HG03135 (cell line): ENCODE results near the gene SPINK14.

Experiments used
- ATAC-seq: cut with Tn5 transposase; IDR thresholded peaks from one replicate; pipeline ENCODE4 v1.9.1; 2021; ENCODE audit warnings: mild to moderate bottlenecking, moderate library complexity; ENCODE audit not compliant: unreplicated experiment

Gene SPINK14, protein sequence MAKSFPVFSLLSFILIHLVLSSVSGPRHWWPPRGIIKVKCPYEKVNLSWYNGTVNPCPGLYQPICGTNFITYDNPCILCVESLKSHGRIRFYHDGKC

DNA sequence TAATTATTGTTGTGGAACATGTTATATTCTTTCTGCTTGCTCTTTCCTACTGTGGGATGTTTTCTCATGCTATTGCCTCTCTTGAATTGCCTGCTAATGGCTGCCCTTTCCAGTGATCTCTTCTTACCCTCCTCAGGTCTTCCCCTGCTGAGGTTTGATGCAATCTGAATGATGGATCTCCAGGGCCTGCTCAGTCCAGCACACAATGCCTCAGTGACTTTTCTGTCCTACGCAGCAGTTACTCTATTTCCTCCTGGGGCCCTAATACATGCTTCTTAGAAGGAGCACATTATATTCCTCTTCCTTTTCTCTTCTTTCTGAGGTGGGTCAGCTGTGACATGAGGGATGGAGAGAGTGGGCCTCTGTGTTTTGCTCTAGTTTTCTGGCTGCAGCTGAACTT is at the start of gene SPINK14:
Gene SPINK14, plus strand, starts transcription at position 301 of the 400 bp plus-strand sequence. CDS start 1,187 bp downstream, outside the sequence.
- no peak for ATAC-seq

GRCh38 chr5:148120317-148120716 is 48.0 kb upstream of the SPINK14 start:
- ATAC-seq, result no peak

- no peak for ATAC-seq
Observed at GRCh38 chr5:148125641-148126040, 42.7 kb upstream of the SPINK14 start.

DNA sequence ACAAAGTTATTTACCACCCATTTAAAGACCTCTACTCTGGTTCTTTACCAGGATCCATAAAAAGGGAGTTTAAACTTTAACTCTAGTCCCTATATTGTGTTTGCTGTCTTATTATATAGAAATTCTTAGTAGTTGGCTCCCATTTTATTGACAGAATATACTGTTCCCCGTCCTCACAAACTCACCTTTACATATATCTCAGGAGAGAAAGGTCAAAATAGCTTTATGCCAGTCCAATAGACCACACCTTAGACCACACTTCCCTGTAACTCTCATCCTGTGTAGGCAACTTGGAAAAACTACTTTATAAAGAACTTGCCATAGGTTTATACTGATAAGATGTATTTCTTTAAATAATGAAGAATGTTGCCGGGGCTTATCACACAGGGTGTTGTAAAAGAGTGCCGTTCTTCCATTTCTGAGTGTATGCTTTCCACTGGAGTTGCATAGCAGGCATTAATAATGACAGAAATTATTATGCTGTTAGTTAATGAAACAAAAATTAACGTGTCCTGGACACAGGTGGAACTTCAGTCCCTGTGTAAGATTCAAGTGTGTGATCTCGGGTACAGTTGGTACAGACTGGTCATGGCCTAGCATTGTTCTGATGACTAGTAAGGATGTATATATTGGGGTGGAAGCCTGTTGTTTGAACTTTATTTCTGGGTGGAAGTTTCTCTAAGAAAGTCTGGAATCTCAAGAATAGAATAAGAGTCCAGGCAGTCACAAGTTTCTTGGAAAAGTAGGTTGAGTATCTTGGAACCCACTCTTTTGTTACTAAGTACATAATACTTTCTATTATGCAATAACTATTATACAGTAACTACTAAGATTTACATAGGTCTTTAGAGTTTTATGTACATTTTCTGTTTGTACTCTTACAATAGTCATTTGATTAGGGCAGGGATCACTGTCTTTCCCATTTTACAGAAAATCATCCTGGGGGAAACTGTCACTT is 33.0 kb upstream of the SPINK14 start:
- ATAC-seq, result no peak

- no peak for ATAC-seq
Observed at GRCh38 chr5:148140846-148141245, 27.5 kb upstream of the SPINK14 start.

- ATAC-seq, result no peak
Observed at GRCh38 chr5:148141645-148142044, 26.7 kb upstream of the SPINK14 start.

GRCh38 chr5:148145916-148146315 is 22.4 kb upstream of the SPINK14 start:
- ATAC-seq, result no peak

DNA sequence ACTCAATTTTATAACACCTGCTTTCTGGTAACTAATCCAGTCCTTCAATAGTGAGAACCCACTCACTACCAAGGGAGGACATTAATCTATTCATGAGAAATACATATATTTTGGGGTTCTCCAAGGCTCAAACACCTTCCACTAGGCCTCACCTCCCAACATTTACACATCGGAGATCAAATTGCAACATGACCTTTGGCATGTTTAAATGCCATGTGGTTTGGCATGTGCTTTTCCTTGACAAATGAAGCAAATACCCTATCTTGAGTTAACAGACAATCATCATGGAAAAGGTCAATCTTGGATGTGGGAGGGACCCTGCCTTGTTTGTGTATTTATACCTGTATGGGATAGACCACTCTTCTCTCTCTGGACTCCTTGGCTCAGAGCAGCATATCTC is 21.9 kb upstream of the SPINK14 start:
- ATAC-seq, result no peak

DNA sequence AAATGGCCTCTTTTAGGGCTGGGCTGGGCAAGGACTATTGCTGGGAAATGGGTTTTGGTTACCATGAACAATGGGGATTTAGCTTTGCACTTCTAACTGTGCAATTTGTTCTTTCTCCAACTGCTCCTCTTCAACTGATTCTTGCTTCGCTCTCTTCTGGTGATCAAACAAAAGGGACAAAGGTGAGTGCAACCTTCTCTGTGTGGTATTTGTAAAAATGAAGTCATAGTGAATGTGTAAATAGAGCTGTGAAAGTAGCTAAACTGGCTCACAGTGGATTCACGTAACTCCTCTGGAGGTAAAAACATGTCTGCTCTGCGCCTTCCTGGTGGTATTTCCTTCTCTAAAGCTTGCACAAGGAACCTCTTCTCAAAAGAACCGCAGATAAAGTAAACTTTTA is 20.9 kb upstream of the SPINK14 start:
- ATAC-seq, result no peak

DNA sequence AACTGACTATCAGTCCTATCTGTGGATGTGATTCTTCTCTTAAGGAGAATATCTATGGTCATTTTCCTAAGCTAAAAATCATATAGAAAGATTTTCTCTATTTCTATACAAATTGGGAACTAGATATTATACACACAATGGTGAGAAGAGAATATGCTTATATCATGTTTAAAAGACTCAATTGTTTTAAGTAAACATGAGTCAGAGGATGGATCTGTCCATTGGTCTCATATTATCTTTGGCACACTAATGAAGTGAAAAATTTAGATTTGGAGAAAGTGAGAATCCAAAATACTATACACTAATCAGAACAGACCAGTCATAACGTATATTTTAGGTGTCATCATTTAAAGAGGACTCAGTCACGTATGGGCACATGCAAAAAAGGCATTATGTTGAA is 16.5 kb upstream of the SPINK14 start:
- no peak for ATAC-seq

DNA sequence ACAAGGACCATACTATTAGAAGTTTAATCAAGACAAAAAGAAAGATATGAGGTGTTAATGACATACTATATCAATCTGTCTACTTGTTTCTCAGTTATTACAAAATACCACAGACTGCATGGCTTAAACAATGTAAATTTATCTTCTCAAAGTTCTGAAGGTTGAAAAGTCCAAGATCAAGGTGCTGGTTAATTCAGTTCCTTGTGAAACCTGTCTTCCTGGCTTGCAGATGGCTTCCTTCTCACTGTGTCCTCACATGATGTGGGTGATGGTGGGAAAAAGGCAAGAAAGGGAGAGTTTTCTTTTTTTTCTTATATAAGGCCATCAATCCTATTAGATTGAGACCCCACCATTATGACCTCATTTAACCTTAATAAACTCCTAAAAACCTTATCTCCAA is 15.6 kb upstream of the SPINK14 start:
- no peak for ATAC-seq

- no peak for ATAC-seq
Observed at GRCh38 chr5:148156609-148157008, 11.7 kb upstream of the SPINK14 start.

DNA sequence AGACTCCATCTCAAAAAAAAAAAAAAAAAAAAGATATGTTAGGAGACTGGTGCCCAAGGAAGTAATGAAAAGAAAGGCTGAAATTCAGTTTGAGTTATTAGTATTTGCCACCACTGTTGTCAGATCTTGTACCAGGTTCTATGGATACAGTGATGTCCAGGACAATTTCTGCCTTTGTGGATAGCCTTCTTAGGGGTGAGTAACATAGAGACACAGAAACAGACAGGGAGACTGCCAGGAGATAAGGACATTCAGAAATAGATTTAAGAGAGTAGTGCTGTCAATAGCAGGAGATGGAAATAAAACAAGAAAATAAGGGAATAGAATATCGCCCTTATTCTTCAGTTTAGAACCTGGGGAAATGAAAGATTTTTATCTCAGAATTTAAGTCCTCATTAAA is 6.3 kb upstream of the SPINK14 start:
- no peak for ATAC-seq

GRCh38 chr5:148163345-148163744 is 5.0 kb upstream of the SPINK14 start:
- ATAC-seq, result no peak

GRCh38 chr5:148166550-148167283 is 1.6 kb upstream of the SPINK14 start:
- no peak for ATAC-seq

DNA sequence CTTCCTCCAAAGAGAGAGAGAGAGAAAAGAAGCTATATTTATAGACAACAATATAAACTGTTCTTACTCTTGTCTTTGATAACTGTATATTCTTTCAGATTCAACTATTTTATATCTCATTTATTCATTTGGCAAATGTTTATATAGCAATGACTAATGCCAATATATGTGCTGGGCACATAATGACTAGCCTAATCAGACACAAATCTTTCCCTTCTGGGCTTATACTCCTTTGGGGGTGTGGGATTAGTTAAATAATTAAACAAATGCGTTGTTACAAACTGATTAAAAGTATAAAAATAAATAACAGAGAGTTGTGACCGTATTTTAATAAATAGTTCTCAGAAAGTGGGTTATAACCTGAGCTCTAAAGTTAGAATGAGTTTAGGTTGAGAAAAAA is 4.0 kb downstream of the SPINK14 start:
- ATAC-seq, result no peak

GRCh38 chr5:148176480-148176879 is 8.1 kb downstream of the SPINK14 start:
- no peak for ATAC-seq

DNA sequence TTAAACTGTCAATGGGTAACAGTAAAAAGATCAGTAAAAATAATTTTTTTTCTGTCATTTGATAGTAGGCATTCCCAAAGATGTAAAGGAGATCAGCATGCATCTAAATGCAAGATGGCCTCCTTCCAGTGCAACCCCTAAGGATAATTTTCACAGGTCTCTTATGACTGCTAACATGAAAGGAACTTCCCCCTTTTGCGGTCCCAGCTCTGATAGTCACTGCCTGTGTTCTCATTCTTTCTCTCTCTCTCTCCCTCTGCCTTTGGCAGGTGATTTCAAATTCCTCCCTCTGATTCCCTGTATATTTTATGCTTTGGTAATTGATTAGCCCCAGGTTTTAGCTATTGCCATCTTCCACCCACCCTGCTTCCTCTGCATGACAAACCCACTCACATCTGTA is 8.9 kb downstream of the SPINK14 start:
- no peak for ATAC-seq

GRCh38 chr5:148179234-148179824 is 11.0 kb downstream of the SPINK14 start:
- ATAC-seq, result no peak

DNA sequence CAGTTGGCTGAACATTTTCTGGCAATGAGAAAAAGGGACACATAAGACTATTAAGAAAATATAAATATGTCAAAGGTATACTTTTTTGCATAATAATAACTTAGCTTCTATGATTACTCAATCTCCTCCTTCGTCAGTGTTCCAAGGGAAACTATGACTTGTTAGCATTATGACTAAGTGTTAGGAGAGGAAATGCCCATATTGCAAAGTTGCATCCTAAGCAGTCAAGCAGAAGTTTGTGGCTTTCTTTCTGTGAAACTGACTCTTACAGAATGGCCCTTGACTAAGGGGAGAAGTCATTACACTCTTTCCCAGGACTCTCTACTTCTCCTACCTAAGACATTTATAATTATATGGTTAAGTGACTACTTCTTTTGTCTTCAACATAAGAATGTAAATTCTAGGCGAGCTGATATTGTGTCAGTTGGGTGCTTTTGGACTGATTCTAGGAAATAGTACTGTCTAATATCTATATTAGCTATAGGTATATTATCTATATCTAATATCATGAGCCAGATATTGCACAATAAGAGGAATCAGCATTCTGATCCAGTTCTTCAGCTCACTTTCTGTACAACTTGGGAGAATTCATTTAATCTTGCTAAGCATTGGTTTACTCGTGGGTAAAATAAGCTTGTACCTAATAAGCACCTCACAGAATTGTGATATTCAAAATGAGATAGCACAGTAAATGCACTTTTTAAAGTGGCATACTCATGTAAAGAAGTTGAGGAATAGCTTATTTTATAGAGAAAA is 18.1 kb downstream of the SPINK14 start:
- ATAC-seq, result no peak

DNA sequence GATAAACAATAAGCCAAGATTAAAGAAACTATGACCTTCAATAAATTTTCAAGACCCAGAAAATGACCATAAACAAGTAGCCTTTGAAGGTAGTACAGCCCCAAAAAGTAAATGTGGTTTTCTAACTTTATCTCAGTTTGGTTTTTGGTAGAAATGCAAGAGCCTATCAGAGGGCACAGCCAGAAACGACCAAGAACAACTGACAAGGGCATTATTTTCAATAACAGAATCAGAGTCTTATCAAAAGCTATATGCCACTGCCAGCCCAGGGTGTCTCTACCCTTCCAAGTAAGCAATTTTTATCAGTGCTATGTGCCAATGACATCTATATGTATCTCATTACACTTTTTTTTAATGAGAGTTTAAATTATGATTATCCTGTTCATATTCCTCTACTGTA is 22.7 kb downstream of the SPINK14 start:
- ATAC-seq, result no peak
